Tibial artery (tissue), 4 donors: Measurements from ENCODE around the gene EPB41L5.

Experiments used
- DNase-seq, 2 donors: peaks; one replicate each; pipeline ENCODE4 v3.0.0-alpha.2; 2019
- H3K27ac ChIP-seq, 2 donors: fragments of 200-600 bp; sonication (generic) in 1 of 2; 1 replicate in 1 of 2; 2 replicates in 1 of 2; pipeline ENCODE4 v1.5.1; 2018 to 2019; ENCODE audit warnings: mild to moderate bottlenecking in 1 of 2
- H3K27me3 ChIP-seq, 2 donors: fragments of 200-600 bp; sonication (generic) in 1 of 2; one replicate each; pipeline versions ENCODE4 v1.5.1 to v1.6.0; 2016 to 2019
- H3K36me3 ChIP-seq, 3 donors: fragments of 200-600 bp; sonication (generic) in 2 of 3; one replicate each; pipeline ENCODE4 v1.5.1; 2016 to 2019; ENCODE audit warnings: mild to moderate bottlenecking in 2 of 3
- H3K4me1 ChIP-seq, 4 donors: fragments of 200-600 bp; sonication (generic) in 2 of 4; 1 replicate in 3 of 4; 2 replicates in 1 of 4; pipeline ENCODE4 v1.5.1; 2016 to 2019
- H3K4me3 ChIP-seq, 2 donors: fragments of 200-600 bp; sonication (generic) in 1 of 2; 1 replicate in 1 of 2; 2 replicates in 1 of 2; pipeline ENCODE4 v1.5.1; 2018 to 2019; ENCODE audit warnings: mild to moderate bottlenecking in 2 of 2
- H3K9me3 ChIP-seq, 3 donors: fragments of 200-600 bp; sonication (generic) in 1 of 3; one replicate each; pipeline ENCODE4 v1.5.1; 2016 to 2019
- CTCF ChIP-seq, 2 experiments: fragments of 200-600 bp in 1 of 2; fragments of 450-650 bp in 1 of 2; IDR thresholded peaks; one replicate each; pipeline ENCODE4 v1.5.1; 2017 to 2019; ENCODE audit warnings: antibody characterized with exemption in 2 of 2, mild to moderate bottlenecking in 1 of 2, moderate library complexity in 1 of 2
- intact Hi-C: fragments of 100-400 bp; cut with DNase I; formaldehyde crosslinking; loops from one replicate; pipeline ENCODE4 v1.15.0; 2023; ENCODE audit warnings: low total_unique reads

EPB41L5 gene

DNA sequence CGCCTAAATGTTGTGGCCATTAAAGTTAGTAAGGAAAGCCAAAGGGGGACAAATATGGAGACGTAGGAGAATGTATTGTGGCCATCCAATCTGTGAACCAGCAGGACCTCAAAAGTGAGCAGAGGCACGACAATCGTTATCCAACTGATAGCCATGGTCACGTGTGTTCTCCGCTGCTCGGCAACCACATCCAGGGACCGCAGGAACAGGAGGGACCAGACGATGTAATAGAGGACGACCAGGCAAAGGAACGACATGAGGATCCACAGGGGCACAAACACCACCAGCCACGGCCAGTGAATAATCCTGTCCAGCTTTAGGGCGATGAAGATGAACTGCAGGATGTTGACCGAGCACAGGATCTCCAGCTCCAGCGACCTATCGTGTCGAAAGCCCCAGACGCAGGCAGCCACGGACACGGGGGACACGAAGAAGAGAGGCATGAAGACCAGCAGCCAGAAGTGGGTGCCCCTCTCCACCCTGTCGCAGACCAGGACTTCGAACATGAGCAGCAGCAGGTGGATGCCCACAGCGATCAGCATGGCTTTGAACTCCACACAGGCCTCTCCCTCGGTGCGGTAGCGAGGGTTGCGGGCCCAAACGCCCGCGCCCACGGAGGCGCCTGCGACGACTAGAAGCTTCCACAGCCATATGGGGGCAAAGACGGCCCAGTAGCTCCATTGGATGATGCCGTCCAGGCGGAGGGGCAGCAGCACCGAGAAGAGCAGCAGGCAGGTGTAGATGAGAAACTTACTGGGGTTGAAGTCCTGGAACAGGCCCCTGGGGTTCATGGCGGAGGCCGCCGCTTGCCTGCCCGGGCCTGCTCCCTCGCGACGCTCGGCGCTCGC lies 209.5 kb downstream of the EPB41L5 start:
- H3K9me3 ChIP-seq, result no peaks in the 10 kb centered on the region
- peaks cover 10 to 20% (median 18%) of the 10 kb centered on the region in 3 donors for H3K36me3 ChIP-seq
- H3K27ac ChIP-seq, result peak overlapping the region; percentile 82 to 83
- DNase-seq, result no peak
- TF ChIP-seq CTCF (IDR thresholded peaks at IDR 0.05), result no peak
- H3K4me1 ChIP-seq, result peaks cover 0 to 29% (median 16%) of the 10 kb centered on the region in 4 donors
- H3K4me3 ChIP-seq, result peak overlapping the region; percentile 67 to 73
- intact Hi-C loops, result loop anchor here (10.0 kb wide), 1 partner anchor 92 kb away; no protein-coding TSS in a partner anchor
- no peaks in the 10 kb centered on the region for H3K27me3 ChIP-seq

DNA sequence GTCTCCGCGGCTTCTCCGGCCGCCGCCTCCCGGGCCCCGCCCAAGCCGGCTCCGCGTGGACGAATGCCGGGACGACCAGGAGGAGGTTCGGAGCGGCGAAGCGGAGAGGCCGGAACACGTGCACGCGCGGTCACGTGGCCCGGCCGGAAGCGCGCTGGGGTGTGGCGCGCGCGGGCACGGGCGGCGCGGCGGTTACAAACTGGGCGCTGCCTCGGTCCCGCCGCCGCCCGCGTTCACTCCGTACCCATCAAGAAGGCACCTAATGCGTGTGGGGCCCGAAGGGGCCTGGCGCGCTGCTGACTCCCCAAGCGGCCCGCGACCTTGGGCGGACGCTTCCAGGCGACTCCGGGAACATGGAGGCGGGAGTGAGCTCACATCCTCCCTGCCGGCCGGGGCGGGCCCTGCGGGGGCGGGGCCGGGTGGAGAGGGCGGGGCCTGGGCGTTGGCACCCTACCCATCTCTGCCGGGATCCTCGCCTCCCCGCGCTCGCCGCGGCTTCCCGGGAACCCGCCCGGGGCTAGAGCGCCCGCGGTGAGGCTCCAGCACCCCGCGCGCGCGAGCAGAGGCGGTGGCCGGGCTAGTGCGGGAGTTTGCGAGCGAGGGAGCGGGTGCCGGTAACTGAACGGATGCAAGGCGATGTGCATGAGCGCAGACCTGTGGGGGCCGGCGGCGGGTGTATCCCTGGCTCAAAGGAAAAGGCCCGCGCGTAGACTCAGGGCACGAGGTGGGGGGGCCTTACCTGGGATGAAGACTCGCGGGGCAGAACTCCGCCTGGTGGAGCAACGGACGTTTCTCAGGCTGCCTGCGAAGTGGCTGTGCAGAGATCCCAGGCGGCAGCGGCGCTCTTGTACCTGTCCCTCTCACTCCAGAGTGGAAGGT lies 210.4 kb downstream of the EPB41L5 start, which contains the start of gene TMEM185B:
Gene TMEM185B (minus strand): TSS at position 367 of the 879 bp plus-strand sequence. CDS start 424 bp downstream, outside the sequence.
- TF ChIP-seq CTCF (IDR thresholded peaks at IDR 0.05), result peak in 1 of 2 experiments; percentile 19
- DNase-seq, result peak; percentile 86 to 96
- Histone ChIP-seq H3K36me3 (peaks cover 10 to 19% (median 10%) of the 10 kb centered on the region in 3 donors), H3K27me3 (no peaks in the 10 kb centered on the region), H3K4me1 (peaks cover 0 to 29% (median 16%) of the 10 kb centered on the region in 4 donors), H3K9me3 (no peaks in the 10 kb centered on the region), H3K4me3 (peak within 1 kb of the TSS; percentile 67 to 73), H3K27ac (peak within 1 kb of the TSS; percentile 82 to 83)
- intact Hi-C loops, result loop anchor here (10.0 kb wide), 1 partner anchor 92 kb away; no protein-coding TSS in a partner anchor

GRCh38 chr2:120224256-120224655 lies 211.4 kb downstream of the EPB41L5 start:
- Histone ChIP-seq H3K27ac (no peak overlapping the region), H3K4me1 (peaks cover 0 to 29% (median 16%) of the 10 kb centered on the region in 4 donors), H3K36me3 (peaks cover 0 to 12% (median 5%) of the 10 kb centered on the region in 3 donors), H3K27me3 (no peaks in the 10 kb centered on the region), H3K9me3 (no peaks in the 10 kb centered on the region), H3K4me3 (peak overlapping the region; percentile 67 to 73)
- TF ChIP-seq CTCF (IDR thresholded peaks at IDR 0.05), result no peak
- DNase-seq, result peak in 1 of 2 donors; percentile 62
- intact Hi-C loops, result loop anchor here (10.0 kb wide), 1 partner anchor 91 kb away; no protein-coding TSS in a partner anchor

DNA sequence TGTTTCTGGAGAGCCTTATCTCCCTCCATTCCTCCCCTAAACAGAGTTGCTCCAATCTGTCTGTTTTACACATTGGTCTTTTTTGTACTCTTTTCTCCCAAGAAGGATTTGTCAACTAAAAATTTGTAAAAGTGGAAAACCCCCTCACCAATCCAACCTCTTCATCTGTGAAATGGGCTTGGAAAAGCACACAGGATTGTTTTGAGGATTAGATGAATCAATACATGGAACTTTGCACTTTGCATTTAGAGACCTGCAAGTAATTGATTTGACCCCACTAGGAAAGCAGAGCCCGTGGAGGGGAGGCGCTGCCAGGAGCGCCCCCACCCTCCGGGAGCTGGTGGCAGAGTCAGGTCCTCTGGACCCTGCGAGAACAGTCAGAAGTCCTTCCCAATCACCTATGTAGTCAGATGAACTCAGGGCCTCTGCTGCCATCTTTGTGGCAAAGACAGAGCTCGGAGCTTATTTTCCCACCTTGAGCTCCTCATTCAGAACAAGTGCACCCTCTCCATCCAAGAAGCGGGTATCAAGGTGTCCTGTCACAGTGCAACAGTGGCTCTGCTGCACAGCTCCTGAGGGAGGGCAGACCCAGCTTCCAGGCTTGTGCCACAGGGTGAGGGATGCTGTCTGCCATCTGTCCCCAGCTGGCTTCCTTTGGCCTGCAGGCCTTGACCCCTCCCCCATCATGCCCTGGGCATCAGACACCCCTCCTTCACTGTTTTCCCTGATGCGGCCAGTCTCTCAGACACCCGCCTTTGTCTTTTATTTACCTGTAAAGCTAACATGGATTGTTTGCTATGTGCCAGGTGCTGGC lies 212.1 kb downstream of the EPB41L5 start:
- H3K27me3 ChIP-seq, result no peaks in the 10 kb centered on the region
- no peak overlapping the region for H3K27ac ChIP-seq
- peak in 1 of 2 donors; percentile 46 for DNase-seq
- peaks cover 0 to 5% (median 0%) of the 10 kb centered on the region in 3 donors for H3K36me3 ChIP-seq
- no peak for TF ChIP-seq CTCF (IDR thresholded peaks at IDR 0.05)
- H3K9me3 ChIP-seq, result no peaks in the 10 kb centered on the region
- intact Hi-C loops, result loop anchor here (10.0 kb wide), 1 partner anchor 90 kb away; no protein-coding TSS in a partner anchor
- H3K4me3 ChIP-seq, result no peak overlapping the region
- H3K4me1 ChIP-seq, result peaks cover 0 to 29% (median 16%) of the 10 kb centered on the region in 4 donors
